ELR (cell line): Measurements from ENCODE around the gene AP4E1.
A peak's percentile ranks its signal among the peaks of the same experiment; 100 is the strongest.
"Not testable (repeated sequence)": the region's sequence is repeated elsewhere in the genome, so short reads cannot be mapped to it uniquely, and the experiment has no call there.

Source experiments
- DNase-seq: peaks from one replicate; pipeline ENCODE4 v3.0.0-alpha.2; 2015; ENCODE audit warnings: low read depth

Gene AP4E1

DNA sequence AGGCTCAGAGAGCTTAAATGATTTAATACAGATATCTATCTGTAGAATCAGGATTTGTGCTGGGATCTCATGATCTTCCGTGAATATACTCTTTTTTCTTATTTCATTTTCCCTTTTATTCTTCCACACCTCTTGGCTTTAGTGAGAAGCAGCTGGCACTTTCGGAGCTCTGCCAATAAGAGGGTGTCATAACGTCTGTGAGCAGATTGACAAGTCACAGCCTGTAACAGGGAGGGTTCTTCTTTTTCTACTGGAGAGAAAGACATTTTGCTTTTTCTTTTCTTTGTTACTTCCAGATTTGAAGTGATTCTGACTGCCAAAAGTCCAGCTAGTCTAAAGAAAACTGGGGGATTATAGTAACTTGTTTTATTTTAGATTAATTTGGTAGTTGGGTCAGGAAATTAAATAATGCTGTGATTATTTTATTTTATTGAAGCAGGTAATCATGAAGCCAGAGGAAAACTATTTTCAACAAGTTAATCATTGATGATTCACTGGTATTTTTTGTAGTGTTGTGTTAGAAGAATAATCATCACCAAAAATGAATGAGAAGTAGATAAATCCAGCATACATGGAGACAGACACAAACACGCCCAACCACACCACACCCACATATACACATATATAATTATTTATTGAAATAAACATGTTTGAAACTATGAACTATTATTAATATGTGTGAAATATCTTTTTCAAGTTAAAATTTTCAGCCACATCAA lies 116.4 kb downstream of the AP4E1 start:
- no peak for DNase-seq

DNA sequence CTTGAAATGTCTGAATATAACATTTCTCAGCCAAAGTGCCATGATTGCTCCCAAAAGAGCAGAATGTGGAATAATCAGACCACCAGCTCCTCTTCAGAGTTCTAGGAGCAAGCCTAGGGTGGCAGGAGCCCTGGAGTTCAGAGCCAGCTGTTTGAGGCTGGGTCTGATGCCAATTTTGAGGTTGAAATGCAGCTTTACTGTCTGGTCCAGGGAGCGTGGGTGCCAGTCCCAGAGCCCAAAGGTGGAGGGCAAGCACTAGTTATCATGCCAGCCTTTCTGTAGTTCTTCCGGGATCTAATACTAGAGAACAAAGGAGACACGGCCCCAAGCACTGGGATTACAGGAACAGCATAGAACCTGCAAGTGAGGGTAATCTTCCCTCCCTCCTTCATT lies 117.0 kb downstream of the AP4E1 start:
- DNase-seq: no peak

DNA sequence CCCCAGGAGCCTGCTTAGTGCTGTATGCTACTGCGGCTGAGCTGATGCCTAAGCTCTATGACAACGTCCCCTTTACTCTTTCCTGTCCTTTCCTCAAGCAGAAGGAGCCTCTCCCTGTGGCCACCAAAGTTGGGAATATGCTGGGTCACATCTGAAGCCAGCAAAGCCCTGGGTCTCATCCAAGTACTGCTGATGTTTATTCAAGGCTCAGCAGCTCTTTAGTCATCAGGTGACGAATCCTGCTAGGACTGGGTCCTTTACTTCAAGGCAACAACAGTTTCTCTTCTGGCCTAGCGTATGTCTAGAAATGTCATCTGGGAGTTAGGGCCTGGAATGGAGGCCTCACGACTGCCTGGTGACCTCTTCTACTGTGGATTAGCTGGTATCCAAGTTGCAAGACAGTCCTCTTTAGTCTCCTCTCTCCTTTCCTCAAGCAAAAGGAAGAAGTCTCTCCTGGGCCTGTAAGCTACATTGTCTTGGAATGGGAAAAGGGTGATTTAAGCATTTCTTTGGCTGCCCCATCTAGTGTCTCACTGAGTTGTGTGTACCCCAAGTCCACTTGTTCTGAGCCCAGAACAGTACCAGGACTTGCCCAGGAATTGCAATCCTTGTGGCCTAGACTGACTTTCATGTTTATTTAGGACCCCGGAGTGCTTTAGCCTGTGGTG lies 122.3 kb downstream of the AP4E1 start:
- peak; percentile 88 for DNase-seq

DNA sequence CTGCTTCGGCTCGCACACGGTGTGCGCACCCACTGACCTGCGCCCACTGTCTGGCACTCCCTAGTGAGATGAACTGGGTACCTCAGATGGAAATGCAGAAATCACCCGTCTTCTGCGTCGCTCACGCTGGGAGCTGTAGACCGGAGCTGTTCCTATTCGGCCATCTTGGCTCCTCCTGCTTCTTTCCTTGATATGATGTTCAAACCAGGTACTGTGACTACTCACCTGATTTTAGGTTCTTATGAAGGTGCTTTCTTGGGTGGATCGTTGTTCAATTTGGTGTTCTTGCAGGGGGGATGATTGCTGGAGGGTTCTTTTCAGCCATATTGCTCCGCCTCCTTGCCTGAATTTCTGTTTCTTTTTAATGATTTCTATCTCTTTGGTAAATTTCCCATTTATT lies 129.0 kb downstream of the AP4E1 start:
- not testable (repeated sequence) for DNase-seq

DNA sequence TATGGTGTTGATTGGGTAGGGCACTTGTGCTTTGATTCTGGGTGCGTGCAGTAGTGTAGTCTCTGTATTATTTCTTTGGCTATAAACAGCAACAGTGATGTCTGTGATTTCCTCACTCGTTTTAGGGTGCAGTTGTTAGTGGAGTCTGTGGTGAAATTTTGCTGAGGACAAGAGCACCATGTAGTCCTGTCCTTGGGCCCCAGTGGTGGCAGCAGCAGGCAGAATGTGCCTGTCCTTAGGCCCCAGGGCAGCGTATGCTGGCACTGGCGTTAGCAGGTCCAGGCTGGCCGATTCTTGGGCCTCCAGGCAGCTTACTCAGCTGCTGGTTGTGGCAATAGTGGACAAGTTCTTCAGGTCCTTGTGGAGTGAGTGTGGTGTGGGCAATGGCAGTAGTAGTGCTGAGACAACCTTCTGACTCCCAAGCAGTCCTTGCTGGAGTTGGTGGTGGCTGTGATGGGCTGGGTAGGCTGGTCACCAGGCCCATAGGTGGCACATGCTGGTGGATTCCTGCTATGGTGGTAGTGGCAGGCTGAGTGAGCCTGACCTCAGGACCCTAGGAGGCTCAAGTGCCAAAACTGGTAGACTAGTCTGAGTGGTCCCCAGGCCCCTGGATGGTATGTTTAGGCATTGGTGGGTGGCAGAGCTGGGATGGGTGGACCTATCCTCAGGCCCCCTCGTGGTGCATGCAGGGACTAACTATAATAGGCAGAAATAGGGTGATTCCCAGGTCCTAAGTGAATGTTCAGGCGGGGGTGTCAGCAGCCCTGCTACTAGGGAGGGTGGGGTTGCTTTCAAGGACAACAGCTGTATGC lies 129.9 kb downstream of the AP4E1 start:
- DNase-seq: no peak

DNA sequence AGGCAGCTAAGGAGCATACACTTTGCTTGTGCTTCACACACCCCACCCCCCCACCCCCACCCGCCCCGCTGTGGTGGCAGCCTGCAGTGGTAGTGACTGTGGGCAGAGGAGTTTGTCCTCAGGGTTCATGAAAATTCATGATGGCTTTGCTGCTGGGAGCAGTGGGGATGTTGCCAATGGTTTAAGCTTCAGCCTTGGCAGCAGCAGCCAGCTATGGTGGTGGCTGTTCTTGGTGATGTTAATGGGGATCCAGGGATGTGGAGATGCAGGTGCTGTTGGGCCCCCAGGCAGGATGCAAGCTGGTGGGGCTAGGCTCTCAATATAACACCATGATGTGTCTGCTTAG lies 130.5 kb downstream of the AP4E1 start:
- DNase-seq: no peak

DNA sequence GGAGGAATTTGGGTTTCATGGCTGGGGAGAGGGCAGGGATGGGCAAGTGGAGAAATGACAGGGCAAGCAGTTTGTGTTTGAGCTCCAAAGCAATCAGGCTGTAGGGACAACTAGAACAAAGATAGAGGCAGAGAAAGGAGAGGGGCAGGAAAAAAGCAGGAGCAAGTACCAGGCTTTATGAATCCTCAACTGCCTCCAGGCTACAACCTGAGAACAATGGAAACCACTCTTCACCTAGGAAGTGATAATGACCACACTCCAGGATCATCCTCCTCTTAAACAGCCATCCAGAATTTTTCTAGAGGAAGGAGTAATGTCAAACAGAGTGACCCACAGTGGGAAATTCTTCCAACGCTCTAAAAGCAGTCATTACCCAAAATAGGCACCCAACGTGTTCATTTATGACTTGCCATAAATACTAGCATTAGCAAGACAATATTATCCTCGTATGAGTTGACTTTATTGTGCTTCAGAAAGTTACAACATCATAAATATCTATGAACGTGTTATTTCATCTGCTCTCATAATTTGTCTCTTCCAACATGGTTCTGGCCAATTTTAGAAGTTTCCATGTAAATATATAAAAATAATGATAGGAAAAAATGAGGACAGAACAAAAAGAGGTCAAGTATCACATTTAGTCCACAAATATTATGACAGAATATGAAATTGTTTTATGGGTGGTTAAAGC lies 135.7 kb downstream of the AP4E1 start:
- no peak for DNase-seq

DNA sequence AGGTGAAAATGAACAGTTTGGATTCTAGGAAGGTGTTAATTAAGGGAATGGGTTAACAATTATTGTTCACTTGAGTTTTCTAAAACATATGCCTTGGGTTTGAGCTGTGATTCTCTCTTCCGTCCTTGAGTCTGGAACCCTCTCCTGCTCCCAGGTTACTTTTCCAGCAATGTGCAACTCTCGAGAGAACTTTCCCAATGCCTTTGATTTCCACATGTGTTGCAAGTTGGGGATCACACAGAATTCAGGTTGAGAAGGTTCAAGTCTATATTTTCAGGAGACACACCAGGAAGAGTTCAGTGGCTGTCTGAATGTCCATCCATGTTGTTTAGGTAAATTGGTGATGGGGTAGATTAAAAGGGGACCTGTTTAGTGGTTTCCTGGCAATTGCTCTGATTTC lies 137.5 kb downstream of the AP4E1 start:
- no peak for DNase-seq

DNA sequence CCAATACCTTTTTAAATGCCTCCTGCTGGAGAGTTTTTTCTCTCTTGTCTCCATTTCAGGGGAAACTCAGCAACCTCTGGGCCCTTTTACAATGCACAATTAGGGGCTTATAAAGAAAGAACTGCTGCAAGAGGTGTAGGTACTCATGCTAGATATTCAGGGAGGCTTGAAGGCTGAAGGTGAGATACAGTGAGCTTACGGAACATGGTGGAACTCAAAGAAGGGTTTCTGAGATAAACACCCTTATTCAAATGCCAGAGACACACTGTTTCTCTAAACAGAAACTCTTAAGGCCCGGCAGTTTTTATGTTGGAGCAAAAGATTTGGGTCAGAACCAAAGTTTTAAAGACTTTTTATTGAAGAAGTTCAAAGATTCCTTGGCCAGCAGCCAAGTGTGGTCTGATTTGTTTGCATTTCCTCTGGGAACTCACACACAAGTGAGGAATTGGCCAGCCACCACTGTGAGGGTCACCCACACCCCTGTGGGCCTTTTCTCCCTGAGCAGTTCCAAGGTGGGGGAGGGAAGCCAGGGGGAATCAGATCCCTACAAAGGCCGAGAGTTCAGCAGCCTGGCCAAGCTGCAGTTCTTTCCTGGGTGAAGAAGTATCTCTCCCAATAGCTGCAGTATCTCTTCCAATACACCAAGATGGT lies 138.4 kb downstream of the AP4E1 start:
- DNase-seq: peak; percentile 9

DNA sequence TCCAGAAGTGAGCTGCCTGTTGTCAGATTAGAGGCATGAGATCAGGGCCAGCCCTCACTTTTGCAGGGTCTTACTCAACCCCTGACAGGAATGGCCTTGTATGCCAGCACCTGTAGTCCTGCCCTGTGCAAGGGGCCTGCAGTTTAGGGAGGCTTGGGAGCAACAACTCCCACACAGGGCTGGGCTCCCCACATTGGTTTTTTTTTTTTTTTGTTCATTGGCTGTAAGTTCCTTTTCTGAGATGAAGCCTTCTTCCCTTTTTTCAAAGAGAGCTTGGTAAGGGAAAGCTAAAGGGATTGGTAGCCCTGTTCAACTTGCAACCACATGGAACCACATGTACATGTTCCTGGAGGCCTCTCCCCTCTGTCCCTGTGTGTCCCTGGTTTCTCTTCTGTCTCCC lies 139.8 kb downstream of the AP4E1 start:
- DNase-seq: no peak

DNA sequence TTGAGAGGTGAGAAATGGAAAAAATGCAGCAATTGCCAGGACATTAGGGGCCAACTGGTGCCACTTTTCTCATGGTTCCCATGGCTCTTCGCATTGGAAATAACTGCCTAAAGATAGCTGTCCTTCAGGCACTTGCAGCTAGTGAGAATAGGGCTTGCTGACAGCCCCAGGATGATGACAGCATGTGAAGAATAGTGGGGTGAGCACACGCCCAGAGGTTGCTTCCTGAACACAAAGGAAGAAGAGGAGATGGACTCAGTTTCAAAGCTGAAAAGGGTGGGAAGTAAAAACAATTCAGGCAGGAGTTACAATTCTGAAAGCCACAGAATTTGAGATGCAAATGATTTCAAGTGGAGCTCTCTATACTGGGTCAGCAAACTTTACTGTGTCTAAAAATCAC lies 140.6 kb downstream of the AP4E1 start:
- DNase-seq: no peak

DNA sequence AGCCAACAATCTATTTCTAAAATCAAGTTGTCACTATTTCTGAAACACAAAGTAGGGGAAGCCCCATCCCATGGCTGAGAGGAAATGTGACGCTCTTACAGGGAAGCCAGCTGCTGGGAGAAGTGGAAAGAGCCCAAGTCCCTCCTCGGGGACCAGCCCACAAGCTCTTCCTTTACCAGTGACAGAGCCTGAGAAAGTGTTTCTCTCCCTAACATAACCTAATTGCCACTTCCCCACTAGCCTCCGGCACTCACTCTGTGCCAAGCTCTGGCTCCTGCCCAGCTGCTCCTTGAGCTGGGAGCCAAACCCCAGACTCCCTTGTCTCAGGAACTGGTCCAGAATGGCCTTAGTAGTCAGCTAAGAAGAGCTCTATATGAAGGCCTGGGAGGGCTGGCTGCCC lies 143.3 kb downstream of the AP4E1 start:
- no peak for DNase-seq

DNA sequence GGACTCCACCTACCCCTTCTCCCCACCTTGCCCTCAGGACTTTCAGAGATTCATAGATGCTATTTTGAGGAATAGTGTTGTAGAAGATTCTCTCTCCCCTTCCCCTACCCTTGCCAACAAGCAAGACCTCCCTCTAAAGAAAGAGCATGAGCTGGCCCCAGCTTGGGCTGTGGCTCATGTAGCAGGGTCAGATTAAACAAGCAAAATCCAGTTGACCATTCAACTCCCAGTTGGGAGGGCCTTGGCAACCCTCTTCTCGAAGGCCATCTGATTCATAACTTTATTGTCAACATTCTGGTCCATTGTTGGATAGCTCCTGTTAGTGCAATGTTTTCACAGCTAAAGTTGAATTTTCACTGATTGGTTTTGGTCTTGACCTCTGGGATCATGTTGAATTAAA lies 145.1 kb downstream of the AP4E1 start:
- DNase-seq: no peak

DNA sequence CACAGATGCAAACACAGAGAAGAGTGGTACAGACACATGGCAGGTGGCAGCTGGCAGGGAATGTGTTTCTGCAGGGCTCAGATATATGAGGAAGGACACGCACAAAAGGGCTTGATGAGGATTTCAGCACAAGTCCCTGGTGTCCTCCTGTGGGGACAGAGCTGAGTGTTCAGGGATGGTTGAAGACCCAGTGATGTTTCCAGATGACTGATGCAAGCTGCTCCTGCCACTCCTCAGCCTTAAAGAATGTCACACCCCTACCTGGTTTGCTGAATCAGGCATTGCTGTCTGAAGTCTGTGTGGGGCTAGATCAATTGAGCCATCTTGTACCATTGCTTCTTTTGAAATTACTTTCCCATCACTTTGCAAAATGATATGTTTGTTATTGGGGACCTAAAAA lies 146.1 kb downstream of the AP4E1 start:
- no peak for DNase-seq
